HepG2 (cell line): Measurements from ENCODE around the gene ETV2. TPM values are rescaled to one million over a fixed set of nuclear protein-coding genes. Genes with fewer than 3 reads are reported as not detected.

Source experiments
- ATAC-seq: fragments of 200-7000 bp; cut with Tn5 transposase; 3 replicates; pipeline ENCODE4 v1.9.1; 2020; ENCODE audit warnings: mild to moderate bottlenecking, moderate library complexity
- BruUV-seq: library from RNA; stranded (reverse); fragments of 400-500 nt; replicated peaks from 2 replicates; lab custom pipeline; 2021; lab: Mats Ljungman, UMichigan
- CTCF ChIA-PET: fragments of 300-600 bp; formaldehyde crosslinking; extraction: SDS; loops from one replicate; lab custom pipeline; 2021; ENCODE audit warnings: low total read pairs, inconsistent platforms, low intra/inter-chr PET ratio; lab: Yijun Ruan, JAX
- POLR2A ChIA-PET: fragments of 350-600 bp; sonication (Branson Sonifier 250); formaldehyde crosslinking; loops from one replicate; lab custom pipeline; 2020; ENCODE audit warnings: antibody characterized with exemption, inconsistent platforms; lab: Yijun Ruan, JAX
- DNase-seq: peaks from one replicate; pipeline ENCODE4 v3.0.0-alpha.2; 2015; ENCODE audit warnings: low spot score
- FAIRE-seq: peaks from 3 replicates; lab custom pipeline; 2011; peaks lifted over from hg19 to GRCh38; lab: Jason Lieb, UNC
- H2AFZ ChIP-seq: one replicate; pipeline ENCODE4 v1.6.1; 2011; ENCODE audit warnings: low read length, inconsistent platforms
- H3K27ac ChIP-seq: fragments of 300-600 bp; 3 replicates; pipeline ENCODE4 v1.8.0; 2011; ENCODE audit warnings: mixed run types, mild to moderate bottlenecking, mixed read lengths, low read length, inconsistent platforms; ENCODE audit not compliant: insufficient read depth; ENCODE audit errors: extremely low read length
- H3K27me3 ChIP-seq, 2 experiments: fragments of 200-600 bp in 1 of 2; 2 replicates in 1 of 2; 3 replicates in 1 of 2; pipeline versions ENCODE4 v1.6.0 to v1.8.0; 2011; ENCODE audit warnings: low read length in 2 of 2, mild to moderate bottlenecking in 2 of 2, moderate library complexity in 2 of 2, inconsistent platforms in 1 of 2; ENCODE audit not compliant: insufficient read depth in 2 of 2, control insufficient read depth in 1 of 2
- H3K36me3 ChIP-seq, 2 experiments: fragments of 200-600 bp in 1 of 2; replicated peaks in 1 of 2; 2 replicates in 1 of 2; 3 replicates in 1 of 2; pipeline versions ENCODE4 v1.5.1 to v1.8.0; 2011; ENCODE audit warnings: low read length in 2 of 2, inconsistent platforms in 1 of 2; ENCODE audit not compliant: insufficient read depth in 2 of 2, control insufficient read depth in 1 of 2
- H3K4me1 ChIP-seq: 2 replicates; pipeline ENCODE4 v1.5.1; 2012; ENCODE audit warnings: low read length, inconsistent platforms; ENCODE audit not compliant: insufficient read depth
- H3K4me2 ChIP-seq: 2 replicates; pipeline ENCODE4 v1.6.0; 2011; ENCODE audit warnings: low read depth, low read length, inconsistent platforms
- H3K4me3 ChIP-seq, 3 experiments: fragments of 200-600 bp in 1 of 3; sonication (generic), shearing (Covaris generic) in 1 of 3; replicated peaks in 1 of 3; 2 replicates each; pipeline ENCODE4 v1.5.1; 2011 to 2016; ENCODE audit warnings: low read length in 3 of 3, inconsistent platforms in 2 of 3, low read depth in 2 of 3, mild to moderate bottlenecking in 2 of 3, control low read depth in 1 of 3, mixed read lengths in 1 of 3; ENCODE audit not compliant: insufficient read depth in 1 of 3
- H3K79me2 ChIP-seq: one replicate; pipeline ENCODE4 v1.6.1; 2011; ENCODE audit warnings: low read length, inconsistent platforms; ENCODE audit not compliant: insufficient read depth
- H3K9ac ChIP-seq: 2 replicates; pipeline ENCODE4 v1.6.0; 2011; ENCODE audit warnings: mild to moderate bottlenecking, low read depth, low read length, inconsistent platforms; ENCODE audit not compliant: insufficient read depth
- H3K9me3 ChIP-seq: 2 replicates; pipeline ENCODE4 v1.5.1; 2012; ENCODE audit warnings: mild to moderate bottlenecking, low read length
- H4K20me1 ChIP-seq: 2 replicates; pipeline ENCODE4 v1.6.0; 2011; ENCODE audit warnings: inconsistent platforms, mild to moderate bottlenecking, low read length, moderate library complexity; ENCODE audit not compliant: insufficient read depth
- CENPX ChIP-seq: sonication (generic); formaldehyde crosslinking; IDR thresholded peaks from 2 replicates; pipeline ENCODE4 v1.9.0; 2021; ENCODE audit warnings: mild to moderate bottlenecking, missing genetic modification reagents, moderate library complexity
- EED ChIP-seq: sonication (generic); formaldehyde crosslinking; IDR thresholded peaks from 2 replicates; pipeline ENCODE4 v1.5.0; 2020; ENCODE audit warnings: mild to moderate bottlenecking, missing genetic modification reagents
- GATA4 ChIP-seq: sonication (generic); IDR thresholded peaks from 2 replicates; pipeline ENCODE4 v1.6.1; 2016; ENCODE audit warnings: antibody characterized with exemption, low read depth, borderline replicate concordance
- KDM1A ChIP-seq: IDR thresholded peaks from 2 replicates; pipeline ENCODE4 v1.6.1; 2016; ENCODE audit warnings: missing compliant biosample characterization
- ZNF652 ChIP-seq: IDR thresholded peaks from 2 replicates; pipeline ENCODE4 v1.6.1; 2016; ENCODE audit warnings: low read depth, borderline replicate concordance
- ZNF674 ChIP-seq: sonication (generic); formaldehyde crosslinking; IDR thresholded peaks from 2 replicates; pipeline ENCODE4 v1.5.0; 2020; ENCODE audit warnings: low read depth, mild to moderate bottlenecking, missing genetic modification reagents
- WGBS: methylation state at CpG from one replicate; pipeline ENCODE4 v1.1.6; 2017; ENCODE audit warnings: low lambda C conversion rate; 5-methylcytosine and 5-hydroxymethylcytosine counted together
- in situ Hi-C: cut with HindIII; loops from 2 replicates; pipeline ENCODE4 v1.10.0; 2017; ENCODE audit warnings: low pct_unique_long_range_greater_than_20kb; ENCODE audit not compliant: extremely low pct_ligation_motif_present
- intact Hi-C: fragments of 100-400 bp; cut with micrococcal nuclease; formaldehyde crosslinking; loops from one replicate; pipeline ENCODE4 v1.10.0; 2022; ENCODE audit not compliant: unreplicated experiment
- polyA plus RNA-seq, 8 experiments: library from polyadenylated mRNA; depleted of rRNA in 3 of 8; stranded (reverse) in 7 of 8; unstranded in 1 of 8; fragments of >200 nt; fragmentation: Illumina TruSeq in 4 of 8; extraction: Trizol in 4 of 8; gene quantifications; 2 replicates each; pipeline versions ENCODE4 v1.2.1 to v1.2.3, GENCODE V29; 2011 to 2016; ENCODE audit warnings: low read depth in 4 of 8, missing spikeins in 1 of 8, mixed read lengths in 1 of 8; ENCODE audit not compliant: insufficient read depth in 1 of 8
- total RNA-seq, 5 experiments: library from RNA; depleted of rRNA; stranded (reverse); fragments of >200 nt; fragmentation: Illumina TruSeq; extraction: Trizol; gene quantifications; 2 replicates each; pipeline ENCODE4 v1.2.3, GENCODE V29; 2016; ENCODE audit warnings: low read depth in 1 of 5
- TF ChIP-seq, protein P1 (sequence below): sonication (generic); formaldehyde crosslinking; IDR thresholded peaks from 2 replicates; pipeline ENCODE4 v1.4.0; 2020; ENCODE audit warnings: missing genetic modification reagents
- TF ChIP-seq, protein P2 (sequence below): sonication (generic); formaldehyde crosslinking; IDR thresholded peaks from 2 replicates; pipeline ENCODE4 v1.4.0; 2020; ENCODE audit warnings: missing genetic modification reagents, borderline replicate concordance
- TF ChIP-seq, protein P3 (sequence below): sonication (generic); formaldehyde crosslinking; IDR thresholded peaks from 2 replicates; pipeline ENCODE4 v1.8.1; 2023; ENCODE audit warnings: missing genetic modification reagents, inconsistent platforms, borderline replicate concordance
- TF ChIP-seq, protein P4 (sequence below): sonication (generic); formaldehyde crosslinking; IDR thresholded peaks from 2 replicates; pipeline ENCODE4 v1.4.0; 2020; ENCODE audit warnings: missing genetic modification reagents

The ETV2 gene
- total and polyA plus RNA-seq, 2 of the 13 experiments (the other 11 are each of a cell fraction or from before 2014, with no cell fraction given): 0.07 to 0.20 TPM

DNA sequence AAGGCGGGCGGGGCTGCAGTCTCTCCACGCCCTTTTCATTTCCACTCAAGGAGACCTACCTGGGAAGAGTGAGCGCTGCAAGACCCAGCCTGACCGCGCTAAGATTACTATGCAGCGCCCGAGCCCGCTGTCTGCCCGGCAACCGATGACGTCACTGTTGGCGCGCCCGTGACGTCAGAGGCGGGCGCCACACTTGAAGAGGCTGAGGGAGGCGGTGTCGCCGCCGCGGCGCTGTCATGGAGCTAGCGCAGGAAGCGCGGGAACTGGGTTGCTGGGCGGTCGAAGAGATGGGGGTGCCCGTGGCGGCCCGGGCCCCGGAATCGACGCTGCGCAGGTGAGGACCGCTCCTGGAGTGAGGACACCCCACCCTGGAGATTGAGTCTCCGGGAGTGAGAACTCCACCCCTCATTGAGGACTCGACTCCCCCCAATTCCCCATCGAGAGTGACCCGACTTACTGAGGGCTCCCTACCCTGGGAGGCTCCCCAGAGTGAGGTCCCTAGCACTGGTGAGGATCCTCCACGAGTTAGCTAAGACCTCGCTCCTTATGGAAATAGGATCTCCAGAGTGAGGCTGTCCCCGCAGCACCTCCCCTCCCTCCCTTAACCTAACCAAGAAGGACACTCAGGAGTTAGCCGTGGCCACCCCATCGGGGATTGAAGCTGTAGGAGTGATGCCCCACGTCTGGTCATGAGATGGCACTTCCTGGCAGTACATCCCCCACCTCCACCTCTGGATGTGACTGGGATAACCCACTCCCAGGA is 28.8 kb upstream of the ETV2 start, which contains the start of gene HAUS5:
Gene HAUS5 (plus strand): TSS at position 177 of the 763 bp plus-strand sequence. CDS start 60 bp downstream, at position 237.
- 3% methylated on average over 6 of the region's 47 CpGs for WGBS
- ChIA-PET POLR2A (interaction anchor here (0.8 to 1.4 kb wide), 8 partner anchors 9 to 128 kb away, joined by 3 to 5 read pairs (median 4); partner anchors contain the start of genes COX6B1 and RBM42), CTCF (no interaction called here)
- H3K27ac ChIP-seq: peak within 1 kb of the TSS; percentile 53
- no peaks in the 10 kb centered on the region; a peak in 1 of 5 replicates for H3K27me3 ChIP-seq
- peak; percentile 77 for FAIRE-seq
- H3K4me2 ChIP-seq: peak within 1 kb of the TSS; percentile 100
- no TSS peak for BruUV-seq
- intact Hi-C loops: loop anchor here (10.0 kb wide), 1 partner anchor 58 kb away; no protein-coding TSS in a partner anchor
- H3K9ac ChIP-seq: peak within 1 kb of the TSS; percentile 84
- in situ Hi-C loops: no loop called here
- H3K79me2 ChIP-seq: no peaks in the 10 kb centered on the region
- H3K4me1 ChIP-seq: peaks cover 24% of the 10 kb centered on the region
- no peaks in the 10 kb centered on the region for H4K20me1 ChIP-seq
- H3K36me3 ChIP-seq: peaks cover 3 to 14% of the 10 kb centered on the region in 2 experiments; a peak in 3 of 5 replicates
- H3K4me3 ChIP-seq: peak within 1 kb of the TSS; percentile 64 to 80 (median 67)
- H3K9me3 ChIP-seq: peaks cover 6% of the 10 kb centered on the region; the same call in 1 of the 2 replicates
- peak; percentile 83 for DNase-seq
- ATAC-seq: peak; percentile 91
- H2AFZ ChIP-seq: peak within 1 kb of the TSS; percentile 66
- no peak for TF ChIP-seq KDM1A (CRISPR knock-in tag)
- TF ChIP-seq EED (CRISPR knock-in tag): no peak
- TF ChIP-seq, protein P1, sequence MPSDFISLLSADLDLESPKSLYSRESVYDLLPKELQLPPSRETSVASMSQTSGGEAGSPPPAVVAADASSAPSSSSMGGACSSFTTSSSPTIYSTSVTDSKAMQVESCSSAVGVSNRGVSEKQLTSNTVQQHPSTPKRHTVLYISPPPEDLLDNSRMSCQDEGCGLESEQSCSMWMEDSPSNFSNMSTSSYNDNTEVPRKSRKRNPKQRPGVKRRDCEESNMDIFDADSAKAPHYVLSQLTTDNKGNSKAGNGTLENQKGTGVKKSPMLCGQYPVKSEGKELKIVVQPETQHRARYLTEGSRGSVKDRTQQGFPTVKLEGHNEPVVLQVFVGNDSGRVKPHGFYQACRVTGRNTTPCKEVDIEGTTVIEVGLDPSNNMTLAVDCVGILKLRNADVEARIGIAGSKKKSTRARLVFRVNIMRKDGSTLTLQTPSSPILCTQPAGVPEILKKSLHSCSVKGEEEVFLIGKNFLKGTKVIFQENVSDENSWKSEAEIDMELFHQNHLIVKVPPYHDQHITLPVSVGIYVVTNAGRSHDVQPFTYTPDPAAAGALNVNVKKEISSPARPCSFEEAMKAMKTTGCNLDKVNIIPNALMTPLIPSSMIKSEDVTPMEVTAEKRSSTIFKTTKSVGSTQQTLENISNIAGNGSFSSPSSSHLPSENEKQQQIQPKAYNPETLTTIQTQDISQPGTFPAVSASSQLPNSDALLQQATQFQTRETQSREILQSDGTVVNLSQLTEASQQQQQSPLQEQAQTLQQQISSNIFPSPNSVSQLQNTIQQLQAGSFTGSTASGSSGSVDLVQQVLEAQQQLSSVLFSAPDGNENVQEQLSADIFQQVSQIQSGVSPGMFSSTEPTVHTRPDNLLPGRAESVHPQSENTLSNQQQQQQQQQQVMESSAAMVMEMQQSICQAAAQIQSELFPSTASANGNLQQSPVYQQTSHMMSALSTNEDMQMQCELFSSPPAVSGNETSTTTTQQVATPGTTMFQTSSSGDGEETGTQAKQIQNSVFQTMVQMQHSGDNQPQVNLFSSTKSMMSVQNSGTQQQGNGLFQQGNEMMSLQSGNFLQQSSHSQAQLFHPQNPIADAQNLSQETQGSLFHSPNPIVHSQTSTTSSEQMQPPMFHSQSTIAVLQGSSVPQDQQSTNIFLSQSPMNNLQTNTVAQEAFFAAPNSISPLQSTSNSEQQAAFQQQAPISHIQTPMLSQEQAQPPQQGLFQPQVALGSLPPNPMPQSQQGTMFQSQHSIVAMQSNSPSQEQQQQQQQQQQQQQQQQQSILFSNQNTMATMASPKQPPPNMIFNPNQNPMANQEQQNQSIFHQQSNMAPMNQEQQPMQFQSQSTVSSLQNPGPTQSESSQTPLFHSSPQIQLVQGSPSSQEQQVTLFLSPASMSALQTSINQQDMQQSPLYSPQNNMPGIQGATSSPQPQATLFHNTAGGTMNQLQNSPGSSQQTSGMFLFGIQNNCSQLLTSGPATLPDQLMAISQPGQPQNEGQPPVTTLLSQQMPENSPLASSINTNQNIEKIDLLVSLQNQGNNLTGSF: peak; percentile 36; the same call in 1 of the 2 replicates
- TF ChIP-seq ZNF652: no peak
- TF ChIP-seq GATA4: no peak
- no peak for TF ChIP-seq CENPX (CRISPR knock-in tag)
- TF ChIP-seq, protein P2, sequence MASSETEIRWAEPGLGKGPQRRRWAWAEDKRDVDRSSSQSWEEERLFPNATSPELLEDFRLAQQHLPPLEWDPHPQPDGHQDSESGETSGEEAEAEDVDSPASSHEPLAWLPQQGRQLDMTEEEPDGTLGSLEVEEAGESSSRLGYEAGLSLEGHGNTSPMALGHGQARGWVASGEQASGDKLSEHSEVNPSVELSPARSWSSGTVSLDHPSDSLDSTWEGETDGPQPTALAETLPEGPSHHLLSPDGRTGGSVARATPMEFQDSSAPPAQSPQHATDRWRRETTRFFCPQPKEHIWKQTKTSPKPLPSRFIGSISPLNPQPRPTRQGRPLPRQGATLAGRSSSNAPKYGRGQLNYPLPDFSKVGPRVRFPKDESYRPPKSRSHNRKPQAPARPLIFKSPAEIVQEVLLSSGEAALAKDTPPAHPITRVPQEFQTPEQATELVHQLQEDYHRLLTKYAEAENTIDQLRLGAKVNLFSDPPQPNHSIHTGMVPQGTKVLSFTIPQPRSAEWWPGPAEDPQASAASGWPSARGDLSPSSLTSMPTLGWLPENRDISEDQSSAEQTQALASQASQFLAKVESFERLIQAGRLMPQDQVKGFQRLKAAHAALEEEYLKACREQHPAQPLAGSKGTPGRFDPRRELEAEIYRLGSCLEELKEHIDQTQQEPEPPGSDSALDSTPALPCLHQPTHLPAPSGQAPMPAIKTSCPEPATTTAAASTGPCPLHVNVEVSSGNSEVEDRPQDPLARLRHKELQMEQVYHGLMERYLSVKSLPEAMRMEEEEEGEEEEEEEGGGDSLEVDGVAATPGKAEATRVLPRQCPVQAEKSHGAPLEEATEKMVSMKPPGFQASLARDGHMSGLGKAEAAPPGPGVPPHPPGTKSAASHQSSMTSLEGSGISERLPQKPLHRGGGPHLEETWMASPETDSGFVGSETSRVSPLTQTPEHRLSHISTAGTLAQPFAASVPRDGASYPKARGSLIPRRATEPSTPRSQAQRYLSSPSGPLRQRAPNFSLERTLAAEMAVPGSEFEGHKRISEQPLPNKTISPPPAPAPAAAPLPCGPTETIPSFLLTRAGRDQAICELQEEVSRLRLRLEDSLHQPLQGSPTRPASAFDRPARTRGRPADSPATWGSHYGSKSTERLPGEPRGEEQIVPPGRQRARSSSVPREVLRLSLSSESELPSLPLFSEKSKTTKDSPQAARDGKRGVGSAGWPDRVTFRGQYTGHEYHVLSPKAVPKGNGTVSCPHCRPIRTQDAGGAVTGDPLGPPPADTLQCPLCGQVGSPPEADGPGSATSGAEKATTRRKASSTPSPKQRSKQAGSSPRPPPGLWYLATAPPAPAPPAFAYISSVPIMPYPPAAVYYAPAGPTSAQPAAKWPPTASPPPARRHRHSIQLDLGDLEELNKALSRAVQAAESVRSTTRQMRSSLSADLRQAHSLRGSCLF (CRISPR knock-in tag): no peak
- TF ChIP-seq, protein P3, sequence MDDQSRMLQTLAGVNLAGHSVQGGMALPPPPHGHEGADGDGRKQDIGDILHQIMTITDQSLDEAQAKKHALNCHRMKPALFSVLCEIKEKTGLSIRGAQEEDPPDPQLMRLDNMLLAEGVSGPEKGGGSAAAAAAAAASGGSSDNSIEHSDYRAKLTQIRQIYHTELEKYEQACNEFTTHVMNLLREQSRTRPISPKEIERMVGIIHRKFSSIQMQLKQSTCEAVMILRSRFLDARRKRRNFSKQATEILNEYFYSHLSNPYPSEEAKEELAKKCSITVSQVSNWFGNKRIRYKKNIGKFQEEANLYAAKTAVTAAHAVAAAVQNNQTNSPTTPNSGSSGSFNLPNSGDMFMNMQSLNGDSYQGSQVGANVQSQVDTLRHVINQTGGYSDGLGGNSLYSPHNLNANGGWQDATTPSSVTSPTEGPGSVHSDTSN: no peak
- no peak for TF ChIP-seq ZNF674 (CRISPR knock-in tag)
- TF ChIP-seq, protein P4, sequence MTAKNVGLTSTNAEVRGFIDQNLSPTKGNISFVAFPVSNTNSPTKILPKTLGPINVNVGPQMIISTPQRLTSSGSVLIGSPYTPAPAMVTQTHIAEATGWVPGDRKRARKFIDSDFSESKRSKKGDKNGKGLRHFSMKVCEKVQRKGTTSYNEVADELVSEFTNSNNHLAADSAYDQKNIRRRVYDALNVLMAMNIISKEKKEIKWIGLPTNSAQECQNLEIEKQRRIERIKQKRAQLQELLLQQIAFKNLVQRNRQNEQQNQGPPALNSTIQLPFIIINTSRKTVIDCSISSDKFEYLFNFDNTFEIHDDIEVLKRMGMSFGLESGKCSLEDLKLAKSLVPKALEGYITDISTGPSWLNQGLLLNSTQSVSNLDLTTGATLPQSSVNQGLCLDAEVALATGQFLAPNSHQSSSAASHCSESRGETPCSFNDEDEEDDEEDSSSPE (CRISPR knock-in tag): peak; percentile 96
